Stimulated activated CD8-positive, alpha-beta memory T cell treated with anti-CD3 and anti-CD28 coated beads, Interleukin-12 subunit alpha, Interleukin-12 subunit beta, amount 100 ng/mL, for 24 hours (primary cell): ENCODE data around the gene CACNG7.

Source experiments
- DNase-seq: peaks from one replicate; pipeline ENCODE4 v3.0.0-alpha.2; 2020; ENCODE audit errors: extremely low read depth

CACNG7 gene

GRCh38 chr19:53951947-53952346 is 42.9 kb downstream of the CACNG7 start:
- no peak for DNase-seq

GRCh38 chr19:53953383-53953782 is 44.3 kb downstream of the CACNG7 start:
- DNase-seq = no peak

DNA sequence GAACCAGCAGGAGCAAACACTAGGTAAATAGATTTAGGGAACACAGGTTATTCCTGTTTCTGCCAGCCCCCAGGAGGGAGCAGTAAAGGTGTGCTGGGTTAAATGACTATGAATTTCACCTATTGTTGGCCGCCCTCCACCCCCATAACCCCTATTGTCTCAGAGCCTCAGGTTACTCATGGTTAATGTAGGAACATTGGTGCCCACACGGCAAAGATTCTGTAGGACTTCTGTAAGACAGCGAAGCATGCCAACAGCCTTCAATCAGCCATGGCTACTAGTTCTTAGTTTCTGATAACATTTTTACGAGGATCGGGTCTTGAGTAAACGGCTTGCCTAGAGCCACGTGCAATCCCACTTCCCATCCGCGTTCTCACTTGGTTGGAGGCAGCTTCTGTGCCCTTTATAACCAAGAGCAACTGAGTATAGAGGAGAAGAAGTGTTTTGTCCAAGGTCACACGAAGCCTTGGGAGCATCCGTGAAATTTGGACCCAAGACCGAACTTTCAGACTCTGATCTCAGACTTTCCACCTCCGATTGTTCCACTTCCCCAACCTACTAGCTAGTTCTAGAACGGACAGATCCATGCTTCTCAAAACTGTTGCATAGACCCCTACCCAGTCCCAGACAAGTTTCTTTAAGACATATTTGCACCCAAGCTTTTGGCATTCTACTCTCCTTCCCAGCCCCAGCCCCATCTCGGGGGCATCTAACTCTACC is 48.5 kb downstream of the CACNG7 start:
- DNase-seq = no peak

DNA sequence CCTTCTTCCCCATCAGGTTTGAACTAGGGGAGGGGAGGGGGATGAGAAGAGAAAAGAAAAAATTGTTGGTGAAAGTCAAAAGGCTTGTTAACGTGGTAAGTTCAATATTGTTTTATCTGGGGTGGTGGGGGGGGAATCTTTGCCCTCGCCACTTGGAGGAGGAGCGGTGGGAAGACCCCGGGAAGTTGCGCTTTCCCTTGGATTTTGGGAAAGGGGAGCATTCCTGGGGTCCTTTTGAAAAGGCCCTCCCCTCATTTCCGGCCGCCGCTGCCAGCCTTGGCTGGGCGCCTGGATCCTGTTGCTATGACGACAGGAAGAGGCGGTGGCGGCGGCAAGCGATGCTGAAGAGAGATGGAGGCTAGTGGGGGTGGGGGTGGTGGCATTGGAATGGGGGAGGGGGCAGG is 49.1 kb downstream of the CACNG7 start:
- DNase-seq = no peak

DNA sequence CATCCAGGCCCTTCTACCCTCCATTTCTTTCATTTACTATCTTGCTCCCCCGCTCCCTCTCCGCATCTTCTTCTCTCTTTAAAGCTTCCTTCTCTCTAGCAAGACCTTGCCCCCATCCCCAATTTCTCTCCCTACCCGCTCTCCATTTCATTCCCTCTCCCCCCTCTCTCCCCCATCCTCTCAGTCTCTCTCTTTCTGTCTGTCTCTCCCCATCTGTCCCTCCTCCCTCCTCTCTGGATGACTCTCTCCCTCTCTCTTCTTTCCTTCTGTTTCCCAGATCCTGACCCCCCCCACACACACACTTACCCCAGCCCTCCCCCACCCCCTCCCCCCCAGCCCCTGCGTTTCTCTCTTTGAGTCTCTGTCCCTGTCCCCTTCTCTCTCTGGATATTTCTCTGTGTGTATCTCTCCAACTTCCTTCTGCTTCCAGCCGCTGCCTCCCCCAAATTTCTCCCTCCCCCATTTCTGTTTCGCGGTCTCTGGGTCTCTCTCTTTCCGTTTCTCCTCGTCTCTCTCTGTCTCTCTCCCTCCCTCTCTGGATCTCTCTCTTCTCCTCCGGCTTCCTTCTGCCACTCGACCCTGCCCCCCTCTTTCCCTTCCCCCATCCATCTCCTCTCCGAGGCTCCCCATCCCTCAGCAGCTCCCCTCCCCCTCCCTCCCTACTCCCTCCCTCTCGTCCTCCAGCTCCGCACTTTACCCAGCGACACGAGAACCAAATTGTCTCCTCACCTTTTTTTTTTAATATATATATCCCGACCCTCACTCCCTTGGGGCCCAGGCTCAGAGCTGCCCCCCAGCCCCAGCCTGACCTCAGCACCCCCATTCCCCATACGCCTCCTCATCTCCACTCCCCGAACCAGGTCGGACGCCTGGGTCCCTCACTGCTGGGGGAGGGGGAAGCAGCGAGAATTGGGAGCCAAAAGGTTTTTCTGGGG is 50.0 kb downstream of the CACNG7 start:
- DNase-seq = no peak

GRCh38 chr19:53960187-53960586 is 51.1 kb downstream of the CACNG7 start:
- no peak for DNase-seq

DNA sequence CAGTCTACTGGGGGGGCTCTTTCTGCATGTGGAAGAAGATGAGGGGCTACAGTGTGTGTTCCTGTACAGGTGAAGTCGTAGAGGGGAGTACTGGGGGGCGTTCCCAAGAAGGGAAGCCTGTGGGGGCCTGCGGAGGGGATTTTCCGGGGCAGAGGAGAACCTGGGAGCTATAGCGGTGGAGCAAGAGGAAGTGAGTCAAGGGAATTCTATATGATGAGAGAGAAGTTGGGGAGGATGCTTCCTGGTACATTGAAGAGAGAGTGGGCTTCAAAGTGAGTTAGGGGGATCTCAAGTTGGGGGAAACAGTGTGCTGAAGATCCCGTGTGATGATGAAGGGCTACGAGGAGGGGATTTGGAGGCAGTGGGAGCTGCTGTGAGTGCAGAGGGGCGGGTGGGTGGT is 51.8 kb downstream of the CACNG7 start:
- no peak for DNase-seq

DNA sequence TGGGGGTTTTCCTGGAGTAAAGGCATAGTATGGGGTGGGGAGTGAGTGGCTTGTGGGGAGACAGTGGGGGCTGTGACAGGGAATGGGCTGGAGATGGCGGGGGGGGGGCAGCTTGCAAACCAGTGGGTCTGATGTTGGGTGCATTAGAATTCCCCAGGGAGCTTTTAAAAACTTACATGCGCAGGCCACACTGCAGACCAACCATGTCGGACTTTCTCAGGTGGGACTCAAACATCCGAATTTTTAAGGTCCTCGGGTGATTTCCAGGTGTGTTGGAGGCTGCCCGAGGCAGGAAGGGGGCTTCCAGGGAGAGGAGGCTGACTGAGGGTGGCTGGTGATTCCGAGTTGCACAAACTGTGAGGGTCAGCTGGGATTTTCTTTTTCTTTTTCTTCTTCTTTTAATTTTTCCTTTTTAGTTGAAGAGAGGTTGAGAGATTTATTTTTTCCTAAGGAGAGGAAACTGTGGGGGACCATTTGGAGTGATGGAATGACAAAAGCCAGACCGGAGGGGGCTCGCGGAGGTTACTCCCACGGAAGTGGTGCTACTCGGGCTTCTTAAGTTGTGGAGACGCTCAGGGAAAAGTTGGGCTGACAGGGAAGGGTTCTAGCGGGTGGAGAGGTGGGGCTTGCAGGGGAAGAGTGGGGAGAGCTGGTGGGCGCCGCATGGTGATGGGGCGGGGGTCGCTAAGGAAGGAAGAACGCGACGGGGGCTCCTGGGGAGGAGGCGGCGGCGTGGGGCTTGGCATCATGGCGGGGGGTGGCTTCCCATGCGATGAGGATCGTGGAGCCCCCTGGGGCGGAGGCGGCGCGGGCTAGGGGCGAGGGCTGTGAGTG is 52.7 kb downstream of the CACNG7 start:
- no peak for DNase-seq

GRCh38 chr19:53962887-53963431 is 53.9 kb downstream of the CACNG7 start, which contains the start of gene CACNG8:
Gene CACNG8, plus strand, starts transcription at chr19:53962937.
- DNase-seq = no peak

DNA sequence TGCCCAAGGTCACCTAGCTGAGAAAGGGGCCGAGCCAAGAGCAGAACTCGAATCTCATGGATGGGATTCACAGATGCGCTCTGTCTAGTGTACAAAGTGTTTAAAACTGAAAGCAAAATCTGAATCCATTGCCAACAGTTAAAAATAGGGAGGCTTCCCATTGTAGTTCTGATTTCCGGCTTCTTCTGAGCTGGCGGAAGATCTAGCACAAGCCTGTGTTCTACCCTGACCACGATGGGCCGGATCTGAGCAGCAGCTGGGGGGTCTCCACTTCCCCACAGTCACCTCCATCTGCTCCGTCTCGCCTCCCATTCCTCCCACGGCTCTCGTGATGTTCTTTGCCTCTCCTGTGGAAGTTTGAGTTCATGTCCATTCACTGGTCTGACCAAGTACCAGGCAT is 56.0 kb downstream of the CACNG7 start:
- no peak for DNase-seq

GRCh38 chr19:53966931-53967330 is 57.9 kb downstream of the CACNG7 start:
- no peak for DNase-seq

GRCh38 chr19:53969366-53969765 is 60.3 kb downstream of the CACNG7 start:
- DNase-seq = no peak

GRCh38 chr19:53971673-53972072 is 62.6 kb downstream of the CACNG7 start:
- no peak for DNase-seq

- DNase-seq = peak; percentile 22
Observed at GRCh38 chr19:53977429-53977990, 68.4 kb downstream of the CACNG7 start.

GRCh38 chr19:53977991-53978731 is 69.1 kb downstream of the CACNG7 start:
- no peak for DNase-seq

DNA sequence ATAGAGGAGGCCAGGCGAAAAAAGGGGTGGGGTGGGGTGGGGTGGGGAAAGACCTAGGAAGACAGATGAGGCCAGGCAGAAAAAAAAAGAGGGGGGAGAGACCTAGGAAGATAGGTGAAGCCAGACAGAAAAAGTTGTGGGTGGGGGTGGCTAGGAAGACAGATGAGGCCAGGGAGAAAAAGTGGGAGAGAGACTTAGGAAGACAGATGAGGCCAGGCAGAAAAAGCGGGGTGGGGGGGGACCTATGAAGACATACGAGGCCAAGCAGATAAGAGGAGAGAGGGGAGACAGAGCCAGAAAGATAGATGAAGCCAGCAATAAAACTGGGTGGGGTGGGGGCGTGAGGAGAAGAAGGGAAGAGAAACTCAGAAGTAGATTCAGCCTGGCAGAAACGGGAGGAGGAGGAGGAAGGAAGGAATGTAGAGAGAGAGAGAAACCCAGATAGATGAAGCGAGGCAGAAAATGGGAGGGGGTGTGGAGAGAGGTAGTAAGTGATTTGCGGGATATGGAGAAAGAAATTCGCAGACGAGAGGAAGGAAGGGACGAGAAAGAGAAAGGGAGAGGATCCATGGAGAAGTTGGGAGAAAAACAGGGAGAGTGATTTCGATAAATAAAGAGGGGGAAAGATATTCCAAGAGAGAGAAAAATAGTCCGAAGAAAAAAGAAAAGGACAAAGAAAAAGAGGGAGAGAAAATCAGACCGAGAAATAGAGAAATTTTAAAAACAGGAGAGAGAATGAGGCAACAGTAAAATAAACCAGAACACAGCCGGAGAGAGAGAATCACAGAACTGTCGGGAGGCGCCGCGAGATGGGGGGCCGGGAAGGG is 70.1 kb downstream of the CACNG7 start:
- DNase-seq = no peak

DNA sequence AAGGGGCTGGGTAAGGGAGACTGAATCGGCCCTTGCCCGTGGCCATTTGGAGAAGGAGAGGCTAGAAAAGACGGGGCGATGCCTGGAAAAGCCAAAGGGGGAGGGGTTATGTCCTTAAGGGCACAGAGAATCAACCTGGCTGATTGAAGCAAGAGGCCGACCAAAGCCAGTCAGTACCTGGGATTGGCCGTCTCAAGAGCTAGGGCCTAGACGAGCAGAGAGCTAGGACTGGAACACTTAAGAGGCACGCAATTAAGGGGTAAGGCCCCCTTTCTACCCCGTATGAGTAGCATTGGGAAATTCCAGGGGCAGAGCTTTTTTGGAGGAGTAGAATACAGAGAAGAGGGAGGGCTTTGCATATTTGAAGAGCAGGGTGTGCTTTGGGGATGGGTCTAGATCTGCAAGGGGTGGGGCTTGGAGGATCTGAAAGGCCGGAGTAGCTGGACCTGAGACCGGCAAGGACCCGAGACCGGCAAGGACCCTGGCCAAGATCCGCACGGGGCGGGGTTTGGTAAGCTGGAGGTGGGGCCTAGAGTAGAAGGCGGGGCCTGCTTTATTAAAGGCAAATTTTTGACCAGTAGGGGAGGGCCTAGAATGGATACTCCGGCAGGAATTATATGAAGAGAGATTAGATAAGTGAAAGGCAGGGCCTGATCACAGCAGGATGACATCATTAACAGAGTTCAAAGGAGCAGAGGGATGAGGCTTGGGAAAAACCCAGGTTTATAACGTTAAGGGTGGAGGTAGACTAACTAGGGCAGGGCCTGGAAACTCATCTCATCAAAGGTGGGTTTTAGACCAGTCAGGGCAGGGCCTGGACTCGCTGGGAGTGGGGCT is 71.7 kb downstream of the CACNG7 start:
- DNase-seq = no peak

- DNase-seq = no peak
Observed at GRCh38 chr19:53981376-53981951, 72.4 kb downstream of the CACNG7 start.
